Measurements from ENCODE around the gene GAN. TPM values are rescaled to one million over a fixed set of nuclear protein-coding genes. Genes with fewer than 3 reads are reported as not detected.

Gene GAN
- total RNA-seq, 3 donors from 2014 or later, result 15.5 to 23.2 (median 21.1) TPM

DNA sequence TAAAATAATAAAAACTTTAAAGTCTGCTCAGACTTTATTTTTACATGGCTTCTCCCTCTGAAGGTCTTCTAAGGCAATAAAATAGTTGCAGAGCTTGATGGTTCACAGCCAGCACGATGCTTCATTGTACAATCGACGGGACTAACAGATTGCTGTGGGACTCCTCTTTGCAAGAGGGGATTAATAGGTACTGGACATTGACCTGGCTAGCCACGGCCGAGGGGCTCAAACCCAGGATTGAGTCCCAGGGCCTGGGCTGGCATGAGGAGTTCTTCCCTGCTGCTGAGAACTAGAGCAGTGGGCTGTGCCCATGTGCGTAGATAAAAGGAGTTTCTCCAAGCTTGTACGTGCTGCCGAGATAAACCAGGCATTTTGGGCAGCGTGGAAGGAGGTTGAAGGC lies 23.6 kb upstream of the GAN start:
- DNase-seq (no peak), ATAC-seq (no peak)
- TF ChIP-seq, protein P1, sequence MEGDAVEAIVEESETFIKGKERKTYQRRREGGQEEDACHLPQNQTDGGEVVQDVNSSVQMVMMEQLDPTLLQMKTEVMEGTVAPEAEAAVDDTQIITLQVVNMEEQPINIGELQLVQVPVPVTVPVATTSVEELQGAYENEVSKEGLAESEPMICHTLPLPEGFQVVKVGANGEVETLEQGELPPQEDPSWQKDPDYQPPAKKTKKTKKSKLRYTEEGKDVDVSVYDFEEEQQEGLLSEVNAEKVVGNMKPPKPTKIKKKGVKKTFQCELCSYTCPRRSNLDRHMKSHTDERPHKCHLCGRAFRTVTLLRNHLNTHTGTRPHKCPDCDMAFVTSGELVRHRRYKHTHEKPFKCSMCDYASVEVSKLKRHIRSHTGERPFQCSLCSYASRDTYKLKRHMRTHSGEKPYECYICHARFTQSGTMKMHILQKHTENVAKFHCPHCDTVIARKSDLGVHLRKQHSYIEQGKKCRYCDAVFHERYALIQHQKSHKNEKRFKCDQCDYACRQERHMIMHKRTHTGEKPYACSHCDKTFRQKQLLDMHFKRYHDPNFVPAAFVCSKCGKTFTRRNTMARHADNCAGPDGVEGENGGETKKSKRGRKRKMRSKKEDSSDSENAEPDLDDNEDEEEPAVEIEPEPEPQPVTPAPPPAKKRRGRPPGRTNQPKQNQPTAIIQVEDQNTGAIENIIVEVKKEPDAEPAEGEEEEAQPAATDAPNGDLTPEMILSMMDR (IDR thresholded peaks at IDR 0.05), result no peak
- Histone ChIP-seq H3K9me3 (no peaks in the 10 kb centered on the region), H3K36me3 (ENCODE audit: low read depth) (no peaks in the 10 kb centered on the region), H3K4me3 (no peak overlapping the region), H3K4me1 (ENCODE audit: low read depth) (peaks cover 19% of the 10 kb centered on the region)
- intact Hi-C loops (cut with DNase I, micrococcal nuclease), result no loop called here

DNA sequence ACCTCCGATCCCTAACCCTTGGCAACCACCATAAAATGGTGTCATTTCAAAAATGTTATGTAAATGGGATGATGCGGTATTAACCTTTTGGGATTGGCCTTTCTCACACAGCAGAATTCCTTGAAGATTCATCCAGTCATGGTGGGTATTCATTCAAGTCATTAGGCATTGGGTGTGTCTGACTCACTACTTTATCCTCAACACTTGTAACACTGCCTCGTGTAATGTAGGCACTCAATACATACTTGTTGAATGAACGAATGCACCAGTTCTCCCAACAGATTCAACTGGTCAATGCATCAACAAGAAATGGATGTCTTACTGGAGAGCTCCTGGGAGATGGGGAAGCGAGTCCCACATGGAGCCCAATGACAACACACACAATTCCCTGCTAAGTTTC lies 21.8 kb upstream of the GAN start:
- ATAC-seq (no peak), DNase-seq (no peak)
- H3K36me3 ChIP-seq (ENCODE audit: low read depth), result no peaks in the 10 kb centered on the region
- TF ChIP-seq, protein P1 (IDR thresholded peaks at IDR 0.05), result no peak
- intact Hi-C loops (cut with DNase I, micrococcal nuclease), result no loop called here
- H3K4me3 ChIP-seq, result no peak overlapping the region
- H3K4me1 ChIP-seq (ENCODE audit: low read depth), result peaks cover 19% of the 10 kb centered on the region
- no peaks in the 10 kb centered on the region for H3K9me3 ChIP-seq

DNA sequence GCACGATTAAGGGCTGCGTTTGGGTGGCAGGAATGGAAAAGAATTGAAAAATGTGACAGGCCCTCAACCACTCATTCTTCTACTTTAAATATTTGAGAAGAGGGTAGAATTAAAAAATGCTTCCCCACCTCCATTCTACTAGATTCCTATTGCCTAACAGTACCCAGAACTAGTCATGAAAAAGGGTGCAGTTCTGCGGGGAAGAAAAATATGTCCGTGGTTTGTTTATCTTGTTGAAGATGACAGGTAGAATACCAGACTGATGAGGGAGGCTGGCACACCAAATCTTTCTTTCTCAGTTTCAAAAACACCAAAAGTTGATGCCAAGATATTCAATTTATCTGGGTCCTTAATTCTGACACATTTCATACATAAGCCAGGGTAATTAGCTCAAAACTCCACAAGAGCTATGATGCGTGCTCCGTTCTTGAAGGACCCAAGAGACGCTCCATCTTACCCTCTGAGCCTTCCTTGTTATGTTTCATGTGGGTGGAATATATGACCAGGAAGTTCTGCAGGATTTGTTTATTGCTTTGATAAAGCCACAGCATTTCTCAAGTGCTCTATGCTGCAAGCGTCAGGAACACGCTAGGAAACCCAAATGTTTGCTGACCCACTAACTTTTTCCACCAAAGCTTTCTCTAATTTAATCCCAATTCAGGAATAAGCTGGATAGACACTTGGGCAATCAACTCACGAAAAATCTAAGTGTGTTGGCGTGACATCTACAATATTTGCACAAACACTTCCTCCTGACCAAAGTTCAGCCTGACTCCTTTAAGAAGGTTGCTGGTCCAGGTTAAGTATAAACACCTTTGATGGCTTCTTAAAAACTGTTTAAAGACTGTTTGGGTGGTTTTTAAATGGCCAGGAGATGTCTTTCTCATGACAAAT lies 20.6 kb upstream of the GAN start:
- Histone ChIP-seq H3K9me3 (no peaks in the 10 kb centered on the region), H3K4me1 (ENCODE audit: low read depth) (peaks cover 19% of the 10 kb centered on the region), H3K4me3 (no peak overlapping the region), H3K36me3 (ENCODE audit: low read depth) (no peaks in the 10 kb centered on the region)
- TF ChIP-seq, protein P1 (IDR thresholded peaks at IDR 0.05), result no peak
- ATAC-seq (peak; percentile 92), DNase-seq (peak in 1 of 3 donors; percentile 61)
- intact Hi-C loops (cut with DNase I, micrococcal nuclease), result no loop called here

DNA sequence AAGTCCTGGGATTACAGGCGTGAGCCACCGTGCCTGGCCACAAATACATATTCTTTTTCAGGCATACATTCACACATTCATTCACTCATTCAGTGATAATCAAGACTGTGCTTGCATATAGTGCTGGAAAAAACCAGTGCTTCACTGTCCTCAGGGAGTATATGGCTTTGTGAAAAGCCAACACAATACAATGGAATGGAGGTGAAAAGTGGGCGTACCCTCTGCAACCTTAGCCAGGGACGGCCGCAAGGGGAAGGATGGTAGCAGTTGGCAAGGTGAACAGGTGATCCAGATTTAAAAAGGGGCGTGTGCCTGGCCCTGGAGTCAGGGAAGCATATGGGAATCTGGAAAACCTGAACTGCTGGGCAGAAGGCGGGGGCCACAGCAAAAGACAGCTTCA lies 18.1 kb upstream of the GAN start:
- no peaks in the 10 kb centered on the region for H3K9me3 ChIP-seq
- ATAC-seq, result no peak
- H3K36me3 ChIP-seq (ENCODE audit: low read depth), result no peaks in the 10 kb centered on the region
- TF ChIP-seq, protein P1 (IDR thresholded peaks at IDR 0.05), result no peak
- no peak for DNase-seq
- H3K4me3 ChIP-seq, result no peak overlapping the region
- H3K4me1 ChIP-seq (ENCODE audit: low read depth), result peaks cover 19% of the 10 kb centered on the region
- intact Hi-C loops (cut with DNase I, micrococcal nuclease), result no loop called here

DNA sequence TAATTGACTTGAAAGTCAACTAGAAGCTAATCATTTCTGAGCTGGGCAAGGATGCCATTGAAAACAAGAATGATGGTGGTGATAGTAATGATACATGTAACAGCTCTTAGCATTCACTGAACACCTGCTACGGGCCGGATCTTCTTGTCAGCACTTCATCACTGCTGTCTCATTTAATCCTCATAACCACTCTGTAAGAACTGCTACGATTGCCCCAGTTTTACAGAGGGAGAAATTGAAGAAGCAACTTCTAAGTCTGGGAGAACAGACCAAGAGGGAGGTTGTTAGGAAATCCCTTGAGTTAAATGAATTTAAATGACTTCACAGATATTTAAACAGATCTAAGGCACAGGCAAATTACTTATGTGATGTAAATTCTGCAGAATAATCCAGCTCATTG lies 7.0 kb upstream of the GAN start:
- DNase-seq, result no peak
- Histone ChIP-seq H3K9me3 (no peaks in the 10 kb centered on the region), H3K36me3 (ENCODE audit: low read depth) (no peaks in the 10 kb centered on the region), H3K4me3 (no peak overlapping the region), H3K4me1 (ENCODE audit: low read depth) (peaks cover 3% of the 10 kb centered on the region)
- intact Hi-C loops (cut with DNase I, micrococcal nuclease), result no loop called here
- no peak for ATAC-seq
- TF ChIP-seq, protein P1 (IDR thresholded peaks at IDR 0.05), result no peak
